SK-N-MC (cell line): Measurements from ENCODE around the gene CDH4.

ENCODE experiments used
- EZH2 ChIP-seq: fragments of 200-600 bp; sonication (generic); IDR thresholded peaks from one replicate; pipeline ENCODE4 v1.6.1; 2017; ENCODE audit warnings: antibody characterized with exemption
- FOXP2 ChIP-seq: optimal IDR thresholded peaks from 2 replicates; pipeline ENCODE3; 2011; ENCODE audit warnings: mild to moderate bottlenecking, moderate library complexity; ENCODE audit not compliant: insufficient read depth; ENCODE audit errors: extremely low read length, control extremely low read depth
- POLR2AphosphoS5 ChIP-seq: IDR thresholded peaks from 2 replicates; pipeline ENCODE4 v1.6.1; 2012; ENCODE audit warnings: mild to moderate bottlenecking, low read depth, low read length, borderline replicate concordance

GRCh38 chr20:61307686-61308476 lies 55.8 kb downstream of the CDH4 start:
- TF ChIP-seq EZH2 = no peak
- TF ChIP-seq POLR2AphosphoS5 = no peak
- TF ChIP-seq FOXP2 = no peak
